CD4-positive, alpha-beta T cell treated with Interferon gamma for 1 hour (primary cell): Measurements from ENCODE around the gene PYROXD2.
"Not testable (repeated sequence)": the region's sequence is repeated elsewhere in the genome, so short reads cannot be mapped to it uniquely, and the experiment has no call there.

Experiments
- DNase-seq: peaks from one replicate; pipeline ENCODE4 v3.0.0-alpha.2; 2020

PYROXD2 gene

DNA sequence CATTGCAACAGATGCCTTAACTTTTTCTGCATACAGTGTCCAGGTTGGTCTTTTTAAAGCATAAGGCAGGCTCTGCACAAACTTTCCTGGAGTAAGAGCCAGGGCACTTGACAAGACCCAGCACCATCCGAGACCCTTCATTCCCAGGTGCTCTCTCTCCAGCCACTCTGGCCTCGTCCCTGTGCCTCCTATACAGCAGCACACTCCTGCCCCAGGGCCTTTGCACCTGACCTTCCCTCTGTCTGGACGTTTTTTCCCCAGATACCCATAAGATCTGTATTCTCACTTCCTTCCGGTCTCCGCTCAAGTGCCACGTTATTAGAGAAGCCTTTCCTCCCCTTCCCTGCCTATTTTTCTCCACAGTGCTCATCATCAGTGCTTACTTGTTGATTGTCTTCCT lies 25.6 kb downstream of the PYROXD2 start:
- DNase-seq, result no peak

- DNase-seq, result no peak
Observed at GRCh38 chr10:98388101-98388655, 26.8 kb downstream of the PYROXD2 start.

DNA sequence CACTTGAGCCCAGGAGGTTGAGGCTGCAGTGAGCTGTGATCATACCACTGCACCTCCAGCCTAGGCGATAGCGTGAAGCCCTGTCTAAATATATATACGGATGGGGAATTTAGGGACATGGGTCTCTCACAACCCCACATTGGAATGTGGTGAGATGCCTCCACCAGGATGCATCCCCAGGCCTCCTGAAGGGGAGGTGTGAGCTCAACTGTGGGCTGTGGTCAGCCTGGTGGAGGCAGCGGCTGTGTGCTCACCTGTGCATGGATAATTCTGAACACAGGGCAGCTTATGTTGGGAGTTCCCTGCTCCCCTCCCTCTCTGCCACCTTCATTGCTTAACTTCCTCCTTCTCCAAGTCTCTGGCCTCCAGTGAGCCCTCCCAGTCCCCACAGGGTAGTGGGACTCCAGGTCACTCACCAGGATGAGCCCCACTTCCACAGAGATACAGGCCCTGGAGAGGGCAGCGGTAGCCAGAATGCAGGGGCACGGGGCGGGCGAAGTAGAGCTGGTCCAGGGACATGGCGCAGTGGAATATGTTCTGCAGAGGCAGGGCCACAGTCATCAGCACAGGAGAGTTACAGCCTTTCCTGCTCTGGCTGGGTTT lies 30.4 kb downstream of the PYROXD2 start:
- no peak for DNase-seq

GRCh38 chr10:98383869-98384268 lies 31.1 kb downstream of the PYROXD2 start:
- DNase-seq, result no peak

GRCh38 chr10:98383134-98383667 lies 31.8 kb downstream of the PYROXD2 start:
- DNase-seq, result not testable (repeated sequence)

- no peak for DNase-seq
Observed at GRCh38 chr10:98382691-98383101, 32.3 kb downstream of the PYROXD2 start.

- no peak for DNase-seq
Observed at GRCh38 chr10:98380493-98381339, 34.3 kb downstream of the PYROXD2 start.

GRCh38 chr10:98378722-98379121 lies 36.3 kb downstream of the PYROXD2 start:
- DNase-seq, result no peak

GRCh38 chr10:98377536-98377935 lies 37.4 kb downstream of the PYROXD2 start:
- no peak for DNase-seq

DNA sequence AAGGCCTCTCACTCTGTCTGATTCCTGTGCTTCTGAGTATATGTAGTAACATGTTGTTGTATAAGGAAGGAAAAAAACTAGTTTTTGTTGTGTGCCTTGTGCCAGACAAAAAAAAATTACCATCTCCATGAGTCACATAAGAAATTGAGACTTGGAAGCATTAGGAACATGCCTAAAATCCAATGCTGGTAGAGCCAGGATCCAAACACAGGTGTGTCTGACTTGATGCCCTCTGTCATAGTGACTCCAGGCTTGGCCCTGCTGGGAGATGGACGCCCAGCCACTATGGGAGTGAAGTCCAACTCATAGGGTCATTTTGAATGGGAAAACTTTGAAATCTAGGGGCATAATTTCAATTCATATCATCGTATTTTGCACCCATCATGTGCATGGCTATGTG lies 38.0 kb downstream of the PYROXD2 start:
- no peak for DNase-seq

DNA sequence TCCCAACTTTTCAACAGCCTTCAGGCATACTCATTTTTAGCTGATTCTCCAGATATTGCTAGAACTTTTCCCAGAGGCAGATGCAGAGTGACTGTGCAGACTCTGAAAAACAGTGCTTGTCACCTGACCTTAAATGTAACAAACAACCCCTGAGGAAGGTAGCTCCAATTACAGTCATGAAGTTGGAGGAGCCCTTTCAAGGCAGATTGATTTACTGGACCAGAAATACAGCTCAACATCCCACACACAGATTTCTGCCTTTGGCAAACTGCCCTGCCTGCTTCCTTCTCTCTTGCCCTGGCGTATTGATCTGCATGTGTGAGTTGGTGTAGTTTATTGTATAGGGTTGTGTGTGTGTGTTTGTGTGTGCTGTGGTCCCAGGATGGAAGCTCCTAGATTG lies 38.5 kb downstream of the PYROXD2 start:
- DNase-seq, result no peak

GRCh38 chr10:98374217-98374985 lies 40.6 kb downstream of the PYROXD2 start:
- DNase-seq, result no peak

DNA sequence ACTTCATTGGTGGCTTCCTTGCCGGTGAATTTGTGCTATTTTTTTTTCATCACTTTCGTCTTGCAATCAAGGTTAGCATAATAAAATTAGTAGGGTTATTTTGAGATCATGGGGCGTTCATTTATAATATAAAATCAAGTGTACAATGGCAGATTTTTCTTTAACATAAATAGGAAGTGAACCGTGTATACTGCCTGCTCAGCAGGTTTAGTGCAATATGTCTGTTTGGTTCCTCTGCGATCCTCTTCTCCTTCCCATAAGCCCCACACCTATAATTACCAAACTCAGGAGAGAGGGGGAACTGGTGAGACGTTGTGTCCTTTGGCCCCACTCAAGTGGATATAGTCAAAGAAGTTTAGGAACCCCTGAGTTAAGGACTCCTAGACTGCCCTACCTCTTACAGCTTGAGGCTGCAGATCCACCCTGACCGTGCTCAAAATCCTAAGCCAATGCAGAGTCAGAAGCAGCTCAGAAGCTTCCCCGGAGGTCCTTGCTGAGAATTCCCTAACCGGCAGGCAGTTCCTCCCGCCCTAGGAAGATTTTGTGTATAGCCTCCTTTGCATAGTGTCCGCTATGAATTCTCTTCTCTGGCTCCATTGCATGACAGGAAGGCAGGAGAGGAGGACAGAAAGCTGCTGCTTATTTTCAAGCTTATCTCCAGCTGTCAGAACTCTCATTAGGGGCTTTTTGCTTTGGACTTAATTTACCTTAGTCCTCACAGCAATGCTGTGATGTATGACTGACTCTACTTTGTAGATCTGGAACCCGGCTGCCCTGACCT lies 41.5 kb downstream of the PYROXD2 start:
- DNase-seq, result no peak

GRCh38 chr10:98370831-98371820 lies 43.9 kb downstream of the PYROXD2 start:
- DNase-seq, result no peak

- DNase-seq, result no peak
Observed at GRCh38 chr10:98369801-98370200, 45.2 kb downstream of the PYROXD2 start.

DNA sequence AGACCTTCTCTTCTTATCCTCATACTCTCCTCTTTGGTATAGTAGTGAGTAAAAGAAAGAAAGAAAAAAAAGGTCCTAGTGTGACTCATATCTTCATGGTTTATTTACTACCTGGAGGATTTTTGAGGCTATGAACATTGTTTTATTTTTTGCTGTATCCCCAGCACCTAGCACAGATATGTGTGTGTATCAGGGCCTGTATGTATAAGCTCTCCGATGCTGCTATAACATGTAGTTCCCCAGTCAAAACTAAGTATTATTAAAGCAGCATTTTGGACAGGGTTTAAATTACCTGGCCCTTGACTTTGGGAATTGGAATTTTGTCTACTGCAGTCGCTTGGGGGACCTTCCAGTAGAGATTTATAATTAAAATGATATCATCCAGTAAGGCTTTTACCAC lies 46.3 kb downstream of the PYROXD2 start:
- no peak for DNase-seq

DNA sequence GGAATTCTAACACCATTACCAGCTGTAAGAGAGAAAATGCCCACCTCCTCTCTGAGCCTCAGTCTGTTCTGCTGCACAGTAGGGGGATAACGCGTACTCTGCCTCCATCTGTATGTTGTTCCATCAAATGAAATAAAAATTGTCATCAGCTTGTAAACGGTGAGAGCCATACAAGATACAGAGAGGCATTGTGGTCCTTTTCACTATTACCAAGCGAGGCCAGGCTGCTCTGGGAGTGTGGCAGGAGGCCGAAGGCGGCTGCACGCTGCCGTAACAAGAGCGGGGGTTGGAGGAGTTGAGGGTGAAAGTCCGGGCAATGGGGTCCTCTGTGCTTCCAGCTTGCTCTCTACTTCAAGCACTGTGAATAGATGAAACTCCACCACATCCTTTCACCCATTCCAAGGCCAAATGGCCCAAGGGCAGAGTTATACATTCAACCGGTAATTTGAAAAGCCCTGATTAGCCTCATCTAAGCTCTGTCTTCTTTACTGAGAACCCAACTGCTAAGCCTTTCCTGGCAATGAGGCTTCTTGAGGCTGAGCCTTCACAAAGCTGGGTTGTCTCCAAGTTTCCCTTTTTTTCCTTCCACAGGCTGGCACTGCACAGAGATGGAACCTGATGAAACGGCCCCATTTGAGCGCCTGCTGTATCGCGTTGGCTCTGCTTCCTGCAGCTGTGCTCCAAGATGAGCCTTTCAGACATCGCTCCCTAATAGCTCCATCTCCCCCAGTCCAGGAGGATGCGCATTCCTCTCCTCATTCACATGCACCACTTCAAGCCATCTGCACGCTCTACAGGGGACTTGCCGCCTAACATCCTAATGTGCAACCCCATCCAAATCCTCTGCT lies 47.2 kb downstream of the PYROXD2 start:
- no peak for DNase-seq

- DNase-seq, result no peak
Observed at GRCh38 chr10:98366062-98366530, 48.9 kb downstream of the PYROXD2 start.

GRCh38 chr10:98365406-98366061 lies 49.4 kb downstream of the PYROXD2 start:
- DNase-seq, result no peak
